NCI-H524 treated with DMSO at 0.1 percent for 48 hours (cell line): Measurements from ENCODE around the gene NRAP.

Source experiments
- DNase-seq: peaks from one replicate; lab custom pipeline; 2025; lab: John Stamatoyannopoulos, UW

Gene NRAP

DNA sequence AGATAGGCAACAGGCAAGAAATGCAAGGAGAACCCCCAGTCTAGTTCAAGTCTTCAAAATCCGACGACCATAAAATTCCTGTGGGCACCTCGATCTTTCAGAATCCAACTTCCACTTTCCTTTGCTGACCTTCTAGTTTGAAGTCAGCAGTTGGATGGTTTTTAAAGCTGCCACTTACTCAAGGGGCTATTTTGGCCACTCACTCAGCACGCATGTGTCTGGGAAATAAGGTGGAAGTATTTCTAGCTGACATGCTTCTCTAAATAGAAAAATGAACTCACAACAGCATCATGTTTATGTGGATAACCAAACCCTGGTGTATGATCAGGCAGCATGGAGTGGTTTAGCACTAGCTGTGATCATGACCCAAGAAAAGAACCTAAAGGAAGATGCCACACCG is at the start of gene NRAP:
Gene NRAP, minus strand, starts transcription at position 134 of the 400 bp plus-strand sequence. CDS start 159 bp downstream, outside the sequence.
- DNase-seq: no peak

DNA sequence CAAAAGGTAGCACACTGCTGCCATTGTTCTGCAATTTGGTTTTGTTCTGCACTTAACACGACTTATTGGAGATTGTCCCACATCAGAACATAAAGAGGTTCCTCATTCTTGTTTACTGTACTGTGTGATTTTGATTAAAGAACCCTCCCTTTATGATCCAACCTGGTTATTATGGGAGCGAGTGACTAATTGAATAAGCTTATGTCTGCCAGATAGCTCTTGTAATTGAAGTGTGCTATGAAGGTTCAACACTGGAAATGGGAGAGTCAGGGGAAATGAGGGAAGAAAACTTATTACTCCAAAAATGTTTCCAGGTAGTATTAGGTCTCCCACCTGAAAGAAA is 49.8 kb upstream of the NRAP start:
- DNase-seq: no peak

DNA sequence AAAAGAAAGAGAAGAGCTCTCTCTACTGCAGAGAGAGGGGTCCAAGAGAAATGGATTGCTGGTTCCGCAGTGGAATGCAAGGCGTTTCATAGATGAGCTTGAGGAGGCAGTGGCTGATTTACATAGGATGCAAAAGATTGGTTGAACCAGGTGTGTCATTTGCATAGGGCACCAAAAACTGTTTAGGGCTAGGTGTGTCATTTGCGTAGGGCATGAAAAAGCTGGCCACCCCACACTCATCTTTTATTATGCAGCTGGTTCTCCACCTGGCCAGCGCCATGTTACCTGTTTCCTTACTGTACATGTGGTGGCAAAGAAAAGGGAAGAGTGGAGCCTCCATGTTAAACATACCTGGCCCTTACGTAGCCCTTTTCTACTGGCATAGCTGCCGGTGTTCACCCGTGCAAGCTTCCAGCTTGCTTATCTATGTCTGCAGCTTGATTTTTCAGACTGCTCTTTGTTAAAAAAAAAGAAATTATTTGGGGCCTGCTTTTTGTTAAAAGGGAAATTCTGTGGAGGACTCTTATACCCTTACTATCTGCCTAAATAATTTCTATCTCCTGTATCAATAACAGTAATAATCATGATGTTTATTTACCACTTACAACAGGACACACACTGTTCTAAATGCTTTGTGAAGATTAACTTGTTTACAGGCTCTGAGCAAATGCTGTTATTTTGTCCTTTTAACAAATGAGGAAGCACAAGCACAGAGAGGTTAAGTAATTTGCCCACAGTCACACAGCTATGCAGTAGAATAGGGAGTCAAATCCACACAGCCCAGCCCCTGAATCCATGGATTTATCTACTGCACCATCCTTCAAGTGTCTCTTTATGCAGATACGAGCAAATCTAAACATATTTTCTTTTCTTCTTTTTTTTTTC is 49.2 kb upstream of the NRAP start:
- no peak for DNase-seq

GRCh38 chr10:113712024-113712423 is 48.2 kb upstream of the NRAP start:
- DNase-seq: no peak

- DNase-seq: no peak
Observed at GRCh38 chr10:113711142-113711541, 47.3 kb upstream of the NRAP start.

GRCh38 chr10:113709221-113709838 is 45.5 kb upstream of the NRAP start:
- no peak for DNase-seq

DNA sequence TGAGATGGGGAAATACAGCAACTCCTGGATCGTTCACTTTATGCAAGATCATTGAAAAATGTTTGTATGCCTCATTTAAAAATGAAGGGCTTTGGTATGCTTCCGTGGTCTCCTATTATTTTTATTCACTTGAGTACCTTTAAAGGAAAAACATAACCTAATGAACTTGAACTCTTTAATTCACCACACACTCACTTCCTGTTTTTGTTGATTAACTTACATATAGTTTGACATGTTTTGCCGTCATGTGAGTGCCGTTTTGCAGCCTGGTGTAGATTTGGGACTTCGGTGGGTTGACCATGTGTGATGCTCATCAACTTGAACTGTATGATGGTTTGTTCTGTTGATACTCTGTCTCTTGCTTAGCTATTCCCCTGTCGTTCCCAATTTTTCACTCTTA is 44.8 kb upstream of the NRAP start:
- no peak for DNase-seq

DNA sequence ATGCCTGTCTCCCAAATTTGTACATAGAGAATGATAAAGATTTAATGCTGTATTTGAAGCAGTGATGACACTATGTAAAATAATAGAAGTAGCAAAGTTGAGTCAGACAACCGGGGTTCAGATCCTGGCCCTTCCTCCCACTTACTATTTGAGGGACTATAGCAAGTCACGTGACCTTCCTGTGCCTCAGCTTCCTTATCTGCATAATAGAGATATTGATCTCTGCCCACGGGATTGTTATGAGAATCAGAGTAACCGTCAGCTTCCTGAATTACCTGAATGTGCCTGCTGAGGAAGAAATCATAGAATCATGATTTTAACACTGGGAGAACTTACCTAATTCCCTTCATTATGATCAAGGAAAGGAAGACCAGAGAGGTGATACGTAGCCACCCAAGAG is 42.8 kb upstream of the NRAP start:
- DNase-seq: no peak

DNA sequence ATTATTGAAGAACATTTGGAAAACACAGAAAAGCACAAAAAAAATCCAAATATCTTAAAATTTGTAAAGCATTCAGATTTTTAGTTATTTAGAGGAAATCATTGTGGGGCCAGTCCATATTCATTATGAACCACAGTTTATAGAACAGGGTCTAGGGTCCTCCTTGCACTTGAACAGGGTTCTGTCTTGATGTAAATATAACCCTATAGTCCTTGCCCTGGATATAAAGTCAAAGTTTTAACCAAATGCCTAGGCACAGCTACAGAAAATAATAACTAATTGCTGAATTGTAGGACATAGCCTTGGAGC is 41.5 kb upstream of the NRAP start:
- no peak for DNase-seq

DNA sequence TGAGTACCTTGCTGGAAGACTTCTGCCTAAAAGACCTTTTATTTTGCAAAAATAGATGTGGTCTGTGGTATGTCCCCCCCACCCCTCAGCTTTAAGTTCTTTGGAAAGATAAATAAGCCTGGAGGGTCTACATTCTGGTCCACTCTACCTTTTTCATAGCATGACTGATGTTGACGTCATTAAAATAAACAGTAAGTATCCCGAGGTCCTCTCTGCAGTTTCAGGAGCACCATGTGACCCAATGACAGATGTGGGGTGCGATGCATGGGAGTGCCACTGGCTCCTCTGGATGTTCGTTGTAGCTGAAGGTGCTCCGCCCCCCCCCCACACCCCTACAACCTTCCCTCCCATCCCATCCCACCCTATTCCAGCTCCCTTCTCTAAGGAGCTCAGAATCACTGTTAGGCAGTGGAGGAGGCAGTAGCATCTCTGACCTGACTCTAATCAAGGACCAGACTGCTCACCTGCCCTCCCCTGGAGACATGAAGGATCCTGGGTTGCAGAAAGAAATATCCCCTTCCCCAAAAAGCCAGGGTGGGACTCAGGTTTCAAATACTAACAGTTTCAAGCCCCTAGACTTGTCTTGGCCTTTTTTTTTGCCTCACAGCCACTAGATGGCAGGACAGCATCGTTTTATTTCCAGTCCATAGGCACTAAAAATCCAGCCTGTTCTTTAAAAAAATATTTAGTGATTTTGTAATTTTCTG is 40.9 kb upstream of the NRAP start:
- DNase-seq: no peak

DNA sequence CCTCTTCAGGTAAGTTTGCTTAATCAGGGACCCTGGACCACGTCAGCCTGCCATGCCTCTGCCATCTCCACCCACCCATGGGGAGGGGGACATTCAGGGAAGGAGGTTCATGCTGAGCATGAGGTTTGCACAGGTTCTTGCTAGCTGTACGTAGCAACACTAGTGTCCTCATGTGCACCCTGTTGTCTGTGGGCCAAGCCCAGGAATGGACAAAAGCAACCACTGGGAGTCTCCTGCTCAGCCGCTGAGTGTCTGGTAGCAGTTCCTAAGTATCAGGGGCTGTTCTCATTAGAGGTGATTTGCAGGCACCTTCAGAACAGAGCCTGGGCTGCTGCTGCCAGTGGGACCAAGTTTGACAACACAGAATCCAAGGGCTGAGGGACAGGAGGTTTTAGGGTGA is 33.8 kb upstream of the NRAP start:
- DNase-seq: no peak

DNA sequence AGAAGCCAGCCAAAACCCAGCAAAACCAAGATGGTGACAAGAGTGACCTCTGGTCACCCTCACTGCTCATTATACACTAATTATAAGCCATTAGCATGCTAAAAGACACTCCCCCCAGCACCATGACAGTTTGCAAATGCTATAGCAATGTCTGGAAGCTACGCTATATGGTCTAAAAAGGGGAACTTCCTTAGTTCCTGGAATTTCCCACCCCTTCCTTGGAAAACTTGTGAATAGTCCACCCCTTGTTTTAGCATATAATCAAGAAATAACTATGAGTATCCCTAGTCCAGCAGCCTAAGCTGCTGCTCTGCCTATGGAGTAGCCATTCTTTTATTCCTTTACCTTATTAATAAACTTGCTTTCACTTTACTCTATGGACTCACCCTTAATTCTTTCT is 31.9 kb upstream of the NRAP start:
- DNase-seq: no peak

DNA sequence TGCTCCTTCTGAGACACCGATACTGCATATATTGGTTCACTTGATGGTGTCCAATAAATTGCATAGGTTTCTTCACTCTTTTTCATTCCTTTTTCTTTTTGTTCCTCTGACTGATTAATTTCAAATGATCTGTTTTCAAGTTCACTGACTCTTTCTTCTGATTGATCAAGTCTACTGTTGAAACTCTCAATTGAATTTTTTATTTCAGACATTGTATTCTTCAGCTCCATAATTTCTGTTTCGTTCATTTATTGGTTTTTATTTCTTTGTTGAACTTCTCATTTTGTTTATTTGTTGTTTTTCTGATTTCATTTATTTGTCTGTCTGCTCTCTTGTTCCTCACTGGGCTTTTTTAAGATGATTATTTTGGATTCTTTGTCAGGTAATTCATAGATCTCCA is 29.5 kb upstream of the NRAP start:
- no peak for DNase-seq

GRCh38 chr10:113692271-113692670 is 28.4 kb upstream of the NRAP start:
- DNase-seq: no peak

DNA sequence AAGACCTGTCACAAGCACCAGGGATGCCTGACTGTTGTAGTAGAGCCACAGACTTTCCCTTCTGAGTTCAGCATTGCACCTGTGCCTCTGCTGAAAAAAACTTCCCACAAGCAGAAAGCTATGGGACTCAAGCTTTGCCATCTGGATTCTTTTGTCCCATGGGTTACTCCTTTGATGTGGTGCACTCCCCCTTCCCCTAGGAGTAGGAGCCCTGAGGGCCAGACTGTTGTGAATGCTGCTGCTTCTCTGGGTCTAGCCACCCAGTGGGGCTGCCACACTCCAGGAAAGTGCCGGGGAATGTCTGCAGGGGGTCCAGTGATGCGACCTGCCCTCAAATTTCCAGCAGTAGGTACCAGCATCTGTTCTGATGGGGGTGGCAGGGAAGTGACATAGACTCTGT is 27.5 kb upstream of the NRAP start:
- no peak for DNase-seq

DNA sequence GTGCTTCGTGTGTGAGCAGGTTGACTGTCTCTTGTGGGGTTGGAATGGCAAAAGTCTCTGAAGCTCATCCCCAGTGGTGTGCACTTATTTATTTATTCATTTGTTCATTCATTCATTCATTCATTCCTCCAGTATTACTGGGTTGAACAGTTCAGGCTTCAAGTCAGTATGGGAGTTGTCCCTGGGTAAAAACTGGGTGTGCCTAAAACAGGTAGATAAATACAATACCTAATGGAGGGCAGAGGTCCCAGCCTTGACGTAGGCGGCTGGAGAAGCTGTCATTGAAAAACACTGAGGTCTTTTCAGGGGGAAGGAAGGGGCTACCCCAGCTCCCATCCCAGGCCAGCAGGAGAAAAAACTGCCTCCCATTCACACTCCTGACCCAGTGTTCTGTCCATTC is 26.9 kb upstream of the NRAP start:
- no peak for DNase-seq

DNA sequence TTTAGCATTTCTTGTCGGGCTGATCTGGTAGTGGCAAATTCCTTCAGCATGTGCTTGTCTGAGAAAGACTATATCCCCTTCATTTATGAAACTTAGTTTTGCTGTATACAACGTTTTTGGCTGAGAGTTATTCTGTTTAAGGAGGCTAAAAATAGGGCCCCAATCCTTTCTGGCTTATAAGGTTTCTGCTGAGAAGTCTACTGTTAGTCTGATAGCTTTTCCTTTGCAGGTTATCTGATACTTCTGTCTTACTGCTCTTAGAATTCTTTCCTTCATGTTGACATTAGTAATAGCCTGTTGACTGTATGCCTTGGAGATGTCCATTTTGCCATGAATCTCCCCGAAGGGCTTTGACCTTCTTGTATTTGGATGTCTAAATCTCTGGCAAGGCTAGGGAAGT is 25.7 kb upstream of the NRAP start:
- no peak for DNase-seq

DNA sequence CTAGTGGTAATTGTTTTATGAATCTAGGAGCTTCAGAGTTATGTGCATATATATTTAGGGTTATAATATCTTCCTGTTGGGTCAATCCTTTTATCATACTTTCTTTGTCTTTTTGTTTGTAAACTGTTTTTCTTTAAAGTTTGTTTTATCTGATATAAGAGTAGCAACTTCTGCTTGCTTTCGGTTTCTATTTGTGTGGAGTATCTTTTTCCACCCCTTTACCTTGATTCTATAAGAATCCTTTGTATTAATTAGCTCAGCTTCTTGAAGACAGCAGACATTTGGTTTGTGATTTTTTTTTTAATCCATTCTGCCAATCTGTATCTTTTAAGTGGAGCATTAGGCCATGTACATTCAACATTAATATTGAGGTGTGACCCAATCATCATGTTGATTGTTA is 25.2 kb upstream of the NRAP start:
- DNase-seq: no peak

GRCh38 chr10:113687037-113687436 is 23.2 kb upstream of the NRAP start:
- DNase-seq: no peak

DNA sequence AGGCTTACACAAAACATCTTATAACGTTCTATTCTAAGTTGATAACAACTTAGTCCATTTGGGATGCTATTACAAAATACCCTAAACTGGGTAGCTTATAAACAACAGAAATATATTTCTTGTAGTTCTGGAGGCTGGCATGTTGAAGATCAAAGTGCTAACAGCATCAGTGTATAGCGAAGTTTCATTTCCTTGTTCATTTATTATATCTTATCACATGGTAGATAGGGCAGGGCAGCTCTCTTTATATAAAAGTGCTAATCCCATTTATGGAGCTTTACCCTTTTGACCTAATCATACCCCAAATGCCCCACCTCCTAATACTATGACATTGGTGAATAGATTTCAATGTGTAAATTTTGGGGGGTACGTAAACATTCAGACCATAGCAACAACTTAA is 22.2 kb upstream of the NRAP start:
- DNase-seq: no peak

DNA sequence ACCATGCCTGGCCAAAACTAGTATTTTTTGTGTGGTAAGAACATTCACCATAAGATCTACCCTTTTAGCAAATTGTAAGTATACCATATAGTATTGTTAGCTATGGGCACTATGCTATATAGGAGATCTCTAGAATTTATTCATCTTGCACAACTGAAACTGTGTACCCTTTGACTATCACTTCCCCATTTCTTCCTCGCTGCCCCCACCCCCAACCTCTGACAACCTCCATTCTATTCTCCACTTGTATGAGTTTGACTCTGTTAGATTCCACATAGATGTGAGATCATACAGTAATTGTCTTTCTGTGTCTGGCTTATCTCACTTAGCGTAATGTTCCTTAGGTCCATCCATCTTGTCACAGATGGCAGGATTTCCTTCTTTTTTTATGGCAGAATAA is 19.5 kb upstream of the NRAP start:
- DNase-seq: no peak

DNA sequence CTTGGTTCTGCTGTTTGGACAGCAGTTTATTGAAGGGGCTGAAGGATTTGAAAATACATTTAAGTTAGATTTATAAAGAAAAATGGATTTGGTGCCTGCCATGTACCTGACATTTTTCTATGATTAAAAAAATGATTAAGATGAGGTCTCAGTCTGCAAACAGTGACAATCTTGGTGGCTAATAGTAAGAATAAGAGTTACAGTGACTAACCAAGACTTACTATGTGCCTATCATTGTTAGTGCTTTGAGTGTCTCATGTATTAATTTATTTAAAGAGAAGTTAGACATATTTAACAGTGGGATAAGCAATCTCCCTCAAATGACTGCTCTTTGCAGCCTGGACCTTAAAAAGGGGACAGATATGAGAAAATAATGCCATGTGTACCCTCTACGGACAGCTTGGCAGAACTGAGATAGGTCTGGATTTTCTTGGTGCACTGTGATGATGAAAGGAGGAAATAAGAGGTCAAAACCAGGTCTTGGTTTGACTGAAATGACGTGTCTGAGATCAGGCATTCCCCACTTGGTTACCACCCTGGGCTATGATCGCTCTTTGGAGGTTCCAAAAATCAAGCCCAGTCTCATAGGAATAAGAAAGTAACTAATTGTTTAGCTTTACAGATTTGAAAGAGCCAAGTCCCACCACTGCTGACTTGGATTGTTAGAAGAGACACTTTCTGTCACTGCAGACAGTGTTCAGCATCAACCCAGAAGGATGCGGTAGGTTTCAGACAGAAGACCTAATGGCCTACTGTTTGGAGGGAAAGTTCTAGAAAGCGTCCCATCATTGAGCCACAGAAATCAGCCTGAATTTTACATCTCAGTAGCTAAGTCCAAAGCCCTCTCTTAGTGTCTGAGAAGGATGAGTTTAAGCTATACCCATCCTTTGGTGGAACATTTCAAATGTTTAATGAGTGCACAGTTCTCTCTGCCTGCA is 18.0 kb upstream of the NRAP start:
- no peak for DNase-seq
